Measurements from ENCODE around the gene PROSER3. TPM values are rescaled to one million over a fixed set of nuclear protein-coding genes. Genes with fewer than 3 reads are reported as not detected.
"Not testable (repeated sequence)": the region's sequence is repeated elsewhere in the genome, so short reads cannot be mapped to it uniquely, and the experiment has no call there.

Gene PROSER3
- total and polyA plus RNA-seq, 2 donors (not counting 3 experiments of a cell fraction or from before 2014, with no cell fraction given), result 18.3 to 28.3 TPM

DNA sequence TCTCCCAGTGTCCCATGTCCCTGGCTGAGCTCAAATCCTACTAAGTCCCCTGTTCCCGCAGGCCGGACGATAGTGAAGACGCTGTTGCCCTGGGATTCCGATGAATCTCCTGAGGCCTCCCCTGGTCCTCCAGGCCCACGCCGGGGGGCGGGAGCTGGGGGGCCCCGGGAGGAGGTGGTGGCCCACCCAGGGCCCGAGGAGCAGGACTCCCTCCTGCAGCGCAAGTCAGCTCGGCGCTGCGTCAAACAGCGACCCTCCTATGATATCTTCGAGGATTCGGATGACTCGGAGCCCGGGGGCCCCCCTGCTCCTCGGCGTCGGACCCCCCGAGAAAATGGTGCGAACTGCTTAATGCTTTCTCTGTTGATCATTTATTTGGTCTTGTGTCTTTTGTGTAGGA is 34.3 kb upstream of the PROSER3 start:
- BruUV-seq (replicated peaks), result no TSS peak
- H3K9ac ChIP-seq (replicated peaks; ENCODE audit: extremely low read depth, insufficient read depth, low read length), result no peak overlapping the region
- H3K9me1 ChIP-seq (replicated peaks; ENCODE audit: control insufficient read depth, extremely low read depth, insufficient read depth, low read length), result no peaks in the 10 kb centered on the region
- no peak for FAIRE-seq
- H3K4me1 ChIP-seq (ENCODE audit: control insufficient read depth, extremely low read depth, insufficient read depth, low read length), result peaks cover 6% of the 10 kb centered on the region
- POLR2A ChIA-PET, result no interaction called here
- H3K4me3 ChIP-seq (replicated peaks in 1 of 3; ENCODE audit: insufficient read depth in 1 of 3, low read depth in 1 of 3, low read length in 3 of 3), result no peak overlapping the region
- intact Hi-C loops (cut with micrococcal nuclease), result no loop called here
- no peak overlapping the region for H3K4me2 ChIP-seq (ENCODE audit: insufficient read depth, low read length)
- no peak for DNase-seq (ENCODE audit: low read depth, low spot score)
- dilution Hi-C loops (cut with MboI; ENCODE audit: extremely low pct_ligation_motif_present, low sequenced_read_pairs), result no loop called here
- CTCF ChIA-PET, result no interaction called here
- no peak for TF ChIP-seq POLR2A (IDR thresholded peaks at IDR 0.05; ENCODE audit: low read depth, low read length)
- TF ChIP-seq, protein P1, sequence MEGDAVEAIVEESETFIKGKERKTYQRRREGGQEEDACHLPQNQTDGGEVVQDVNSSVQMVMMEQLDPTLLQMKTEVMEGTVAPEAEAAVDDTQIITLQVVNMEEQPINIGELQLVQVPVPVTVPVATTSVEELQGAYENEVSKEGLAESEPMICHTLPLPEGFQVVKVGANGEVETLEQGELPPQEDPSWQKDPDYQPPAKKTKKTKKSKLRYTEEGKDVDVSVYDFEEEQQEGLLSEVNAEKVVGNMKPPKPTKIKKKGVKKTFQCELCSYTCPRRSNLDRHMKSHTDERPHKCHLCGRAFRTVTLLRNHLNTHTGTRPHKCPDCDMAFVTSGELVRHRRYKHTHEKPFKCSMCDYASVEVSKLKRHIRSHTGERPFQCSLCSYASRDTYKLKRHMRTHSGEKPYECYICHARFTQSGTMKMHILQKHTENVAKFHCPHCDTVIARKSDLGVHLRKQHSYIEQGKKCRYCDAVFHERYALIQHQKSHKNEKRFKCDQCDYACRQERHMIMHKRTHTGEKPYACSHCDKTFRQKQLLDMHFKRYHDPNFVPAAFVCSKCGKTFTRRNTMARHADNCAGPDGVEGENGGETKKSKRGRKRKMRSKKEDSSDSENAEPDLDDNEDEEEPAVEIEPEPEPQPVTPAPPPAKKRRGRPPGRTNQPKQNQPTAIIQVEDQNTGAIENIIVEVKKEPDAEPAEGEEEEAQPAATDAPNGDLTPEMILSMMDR (IDR thresholded peaks at IDR 0.05; ENCODE audit: extremely low read depth in 1 of 2, insufficient read depth in 1 of 2, low read depth in 1 of 2, low read length in 2 of 2), result no peak
- TF ChIP-seq FOS (IDR thresholded peaks at IDR 0.05; ENCODE audit: borderline replicate concordance, insufficient read depth, low read length), result no peak
- TF ChIP-seq GATA2 (IDR thresholded peaks at IDR 0.05; ENCODE audit: insufficient read depth, insufficient read length, low read depth, low read length), result no peak
- no peak for TF ChIP-seq MYC (IDR thresholded peaks at IDR 0.05; ENCODE audit: low read depth, low read length)
- TF ChIP-seq, protein P2, sequence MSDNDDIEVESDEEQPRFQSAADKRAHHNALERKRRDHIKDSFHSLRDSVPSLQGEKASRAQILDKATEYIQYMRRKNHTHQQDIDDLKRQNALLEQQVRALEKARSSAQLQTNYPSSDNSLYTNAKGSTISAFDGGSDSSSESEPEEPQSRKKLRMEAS (IDR thresholded peaks at IDR 0.05; ENCODE audit: insufficient read depth, insufficient read length), result no peak
- no peak for TF ChIP-seq EZH2 (IDR thresholded peaks at IDR 0.05; ENCODE audit: borderline replicate concordance, low read depth, low read length, severe bottlenecking)
- no peak for TF ChIP-seq POLR2AphosphoS5 (IDR thresholded peaks at IDR 0.05; ENCODE audit: insufficient read depth, low read depth, low read length)
- no peak for TF ChIP-seq JUN (IDR thresholded peaks at IDR 0.05; ENCODE audit: borderline replicate concordance, insufficient read depth, insufficient read length, low read depth)
- H3K36me3 ChIP-seq (ENCODE audit: control insufficient read depth in 2 of 2, extremely low read depth in 1 of 2, insufficient read depth in 2 of 2, low read length in 2 of 2), result peaks cover 26 to 69% of the 10 kb centered on the region in 2 experiments
- no peak overlapping the region for H3K27ac ChIP-seq (ENCODE audit: insufficient read depth, low read depth, low read length)
- no peak overlapping the region for H2AFZ ChIP-seq (ENCODE audit: low read depth, low read length)
- H3K9me3 ChIP-seq (replicated peaks; ENCODE audit: control insufficient read depth, insufficient read depth, low read length), result no peaks in the 10 kb centered on the region
- no peaks in the 10 kb centered on the region for H4K20me1 ChIP-seq (replicated peaks; ENCODE audit: control insufficient read depth, extremely low read depth, insufficient read depth, low read length)
- peaks cover 24% of the 10 kb centered on the region for H3K79me2 ChIP-seq (ENCODE audit: control insufficient read depth, insufficient read depth, low read length)
- H3K27me3 ChIP-seq (ENCODE audit: control insufficient read depth in 2 of 2, insufficient read depth in 2 of 2, low read length in 2 of 2), result no peaks in the 10 kb centered on the region

DNA sequence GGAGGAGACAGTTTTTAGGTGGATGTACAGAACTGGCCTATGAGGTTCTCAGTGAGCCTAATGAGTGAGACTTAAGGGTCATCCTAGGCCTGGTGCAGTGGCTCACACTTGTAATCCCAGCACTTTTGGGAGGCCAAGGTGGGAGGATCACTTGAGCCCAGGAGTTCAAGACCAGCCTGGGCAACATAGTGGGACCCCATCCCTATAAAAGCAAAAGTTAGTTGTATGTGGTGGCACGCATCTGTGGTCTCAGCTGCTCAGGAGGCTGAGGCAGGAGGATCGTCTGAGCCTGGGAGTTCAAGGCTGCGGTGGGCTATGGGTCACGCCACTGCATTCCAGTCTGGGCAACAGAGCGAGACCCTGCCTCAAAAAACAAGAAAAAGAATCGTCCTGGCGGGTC is 33.8 kb upstream of the PROSER3 start:
- CTCF ChIA-PET, result not testable (repeated sequence)

More for the DNA sequence above, 33.8 kb upstream of the PROSER3 start:
- H3K4me2 ChIP-seq (ENCODE audit: insufficient read depth, low read length); H3K4me1 ChIP-seq (ENCODE audit: control insufficient read depth, extremely low read depth, insufficient read depth, low read length); intact Hi-C loops (cut with micrococcal nuclease); POLR2A ChIA-PET; DNase-seq (ENCODE audit: low read depth, low spot score); H3K27me3 ChIP-seq (ENCODE audit: control insufficient read depth in 2 of 2, insufficient read depth in 2 of 2, low read length in 2 of 2); FAIRE-seq; H3K4me3 ChIP-seq (replicated peaks in 1 of 3; ENCODE audit: insufficient read depth in 1 of 3, low read depth in 1 of 3, low read length in 3 of 3); H3K9ac ChIP-seq (replicated peaks; ENCODE audit: extremely low read depth, insufficient read depth, low read length); BruUV-seq (replicated peaks); H3K9me3 ChIP-seq (replicated peaks; ENCODE audit: control insufficient read depth, insufficient read depth, low read length); H3K9me1 ChIP-seq (replicated peaks; ENCODE audit: control insufficient read depth, extremely low read depth, insufficient read depth, low read length); dilution Hi-C loops (cut with MboI; ENCODE audit: extremely low pct_ligation_motif_present, low sequenced_read_pairs); H3K27ac ChIP-seq (ENCODE audit: insufficient read depth, low read depth, low read length); H2AFZ ChIP-seq (ENCODE audit: low read depth, low read length); H4K20me1 ChIP-seq (replicated peaks; ENCODE audit: control insufficient read depth, extremely low read depth, insufficient read depth, low read length): not testable (repeated sequence)
- peaks cover 26 to 73% of the 10 kb centered on the region in 2 experiments for H3K36me3 ChIP-seq (ENCODE audit: control insufficient read depth in 2 of 2, extremely low read depth in 1 of 2, insufficient read depth in 2 of 2, low read length in 2 of 2)
- peaks cover 19% of the 10 kb centered on the region for H3K79me2 ChIP-seq (ENCODE audit: control insufficient read depth, insufficient read depth, low read length)
